Fibroblast of skin of right quadriceps (primary cell): ENCODE results near the gene INTS6L.
A peak's percentile ranks its signal among the peaks of the same experiment; 100 is the strongest.
"Not testable (repeated sequence)": the region's sequence is repeated elsewhere in the genome, so short reads cannot be mapped to it uniquely, and the experiment has no call there.

Experiments used
- DNase-seq: peaks from one replicate; pipeline ENCODE4 v3.0.0-alpha.2; 2013

Gene INTS6L

DNA sequence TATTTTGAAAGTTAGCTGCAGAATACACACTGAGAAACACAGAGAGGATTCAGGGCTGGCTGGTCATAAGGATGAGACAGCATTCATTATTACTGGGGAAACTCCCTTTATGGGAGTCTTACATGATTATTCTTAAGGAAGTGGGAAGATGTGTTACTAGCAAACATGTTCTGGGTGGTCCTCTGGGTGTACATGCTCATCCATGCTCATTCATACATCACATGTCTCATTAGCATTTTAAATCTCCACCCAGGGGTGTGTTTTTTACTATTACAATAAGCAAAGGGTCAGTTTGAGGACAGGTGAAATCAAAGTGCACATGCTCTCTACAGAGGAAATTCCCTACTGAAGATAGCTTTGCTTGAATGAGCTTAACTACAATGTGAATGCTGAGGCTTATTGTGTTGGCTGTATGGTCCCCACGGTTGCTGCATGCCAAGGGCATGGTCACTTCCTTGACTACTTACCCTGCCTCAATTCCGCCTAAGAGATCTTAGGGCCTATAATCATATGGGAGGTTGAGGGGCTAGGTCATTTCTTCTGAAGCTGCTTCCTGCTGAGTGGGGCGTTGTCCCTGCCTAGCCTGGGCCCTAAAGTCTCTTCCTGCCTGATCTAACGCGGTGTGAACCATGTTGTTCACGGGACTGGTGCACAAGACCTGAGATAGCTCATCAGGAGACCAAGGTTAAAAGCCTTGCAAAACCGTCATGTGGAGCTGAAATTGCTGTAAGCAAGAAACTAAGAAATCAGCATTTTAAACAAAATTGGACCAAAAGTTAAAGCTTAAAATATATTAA is 104.1 kb downstream of the INTS6L start:
- not testable (repeated sequence) for DNase-seq

DNA sequence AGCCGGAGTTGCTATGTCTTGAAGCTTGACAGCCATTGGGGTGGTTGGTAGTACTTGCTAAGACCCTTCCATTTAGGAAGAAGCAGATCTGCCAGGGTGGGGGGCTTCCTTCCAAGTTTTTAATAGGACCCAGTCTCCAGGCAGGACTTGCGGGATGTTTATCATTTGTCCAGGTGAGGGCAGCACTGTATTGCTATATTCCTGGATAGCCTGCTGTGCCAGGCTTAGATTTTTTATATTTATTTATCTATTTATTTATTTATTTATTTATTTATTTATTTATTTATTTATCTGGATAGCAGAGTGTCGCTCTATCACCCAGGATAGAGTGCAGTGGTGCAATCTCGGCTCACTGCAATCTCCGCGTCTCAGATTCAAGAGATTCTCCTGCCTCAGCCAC is 105.5 kb downstream of the INTS6L start:
- peak; percentile 0 for DNase-seq

GRCh38 chrX:135629342-135629741 is 108.9 kb downstream of the INTS6L start:
- DNase-seq, result no peak
